ENCODE measurements around the gene BMPR1A. TPM values are rescaled to one million over a fixed set of nuclear protein-coding genes. Genes with fewer than 3 reads are reported as not detected.

The BMPR1A gene
- polyA plus RNA-seq, 3 donors: 0.25 to 0.67 (median 0.61) TPM

- H3K4me1 Mint-ChIP-seq: peaks cover 19% of the 10 kb centered on the region
Observed at GRCh38 chr10:86759073-86759672, 2.8 kb downstream of the BMPR1A start.

GRCh38 chr10:86763404-86763803 lies 7.0 kb downstream of the BMPR1A start:
- Histone ChIP-seq H3K27me3 (ENCODE audit: control insufficient read depth in 2 of 2, insufficient read depth in 2 of 2, low read length in 2 of 2) (peaks cover 28 to 37% of the 10 kb centered on the region in 2 donors), H2AFZ (ENCODE audit: insufficient read depth, low read depth, low read length, poor library complexity, severe bottlenecking) (no peak overlapping the region), H3K9me3 (replicated peaks in 1 of 2; ENCODE audit: control insufficient read depth in 1 of 2, insufficient read depth in 1 of 2, low read length in 2 of 2) (no peaks in the 10 kb centered on the region), H3K4me2 (replicated peaks; ENCODE audit: extremely low read depth, low read length, poor library complexity, severe bottlenecking) (no peak overlapping the region), H3K36me3 (replicated peaks in 1 of 2; ENCODE audit: control insufficient read depth in 1 of 2, insufficient read depth in 2 of 2, low read length in 2 of 2) (no peaks in the 10 kb centered on the region), H3K4me1 (ENCODE audit: control insufficient read depth in 1 of 2, insufficient read depth in 2 of 2, low read length in 2 of 2) (no peaks in the 10 kb centered on the region), H3K9ac (ENCODE audit: insufficient read depth, low read length, poor library complexity, severe bottlenecking) (no peak overlapping the region), H3K27ac (ENCODE audit: low read depth in 1 of 2, low read length in 2 of 2) (no peak overlapping the region), H3K79me2 (ENCODE audit: insufficient read depth, low read length) (no peaks in the 10 kb centered on the region), H3K4me3 (replicated peaks in 1 of 3; ENCODE audit: low read depth in 2 of 3, low read length in 3 of 3) (no peak overlapping the region), H4K20me1 (ENCODE audit: insufficient read depth, low read length) (no peaks in the 10 kb centered on the region)
- intact Hi-C loops (cut with micrococcal nuclease): no loop called here
- Mint-ChIP-seq H3K27ac (no peak overlapping the region), H3K27me3 (ENCODE audit: low read depth in 3 of 3) (peaks cover 50 to 73% (median 50%) of the 10 kb centered on the region in 3 donors), H3K4me3 (no peak overlapping the region), H3K36me3 (peaks cover 0 to 2% of the 10 kb centered on the region in 2 donors), H3K4me1 (peaks cover 8% of the 10 kb centered on the region), H3K9me3 (peaks cover 0 to 5% (median 1%) of the 10 kb centered on the region in 7 donors)
- no peak for TF ChIP-seq CTCF (IDR thresholded peaks at IDR 0.05)
- no peak for DNase-seq
- 95% methylated on average over 3 of the region's 5 CpGs for WGBS (ENCODE audit: insufficient coverage)

More at GRCh38 chr10:86759073-86759672, 2.8 kb downstream of the BMPR1A start:
- Mint-ChIP-seq H3K27ac (no peak overlapping the region), H3K36me3 (peaks cover 2 to 8% of the 10 kb centered on the region in 2 donors), H3K4me3 (peak overlapping the region in 1 of 2 donors; percentile 83), H3K27me3 (ENCODE audit: low read depth in 3 of 3) (peaks cover 64 to 85% (median 76%) of the 10 kb centered on the region in 3 donors), H3K9me3 (peaks cover 0 to 18% (median 8%) of the 10 kb centered on the region in 7 donors)
- H3K36me3 ChIP-seq (replicated peaks in 1 of 2; ENCODE audit: control insufficient read depth in 1 of 2, insufficient read depth in 2 of 2, low read length in 2 of 2): no peaks in the 10 kb centered on the region
- no peak overlapping the region for H2AFZ ChIP-seq (ENCODE audit: insufficient read depth, low read depth, low read length, poor library complexity, severe bottlenecking)
- no peak overlapping the region for H3K4me3 ChIP-seq (replicated peaks in 1 of 3; ENCODE audit: low read depth in 2 of 3, low read length in 3 of 3)
- no peak for DNase-seq
- intact Hi-C loops (cut with micrococcal nuclease): no loop called here
- H3K9ac ChIP-seq (ENCODE audit: insufficient read depth, low read length, poor library complexity, severe bottlenecking): no peak overlapping the region
- H3K27me3 ChIP-seq (ENCODE audit: control insufficient read depth in 2 of 2, insufficient read depth in 2 of 2, low read length in 2 of 2): peaks cover 57 to 71% of the 10 kb centered on the region in 2 donors
- H3K79me2 ChIP-seq (ENCODE audit: insufficient read depth, low read length): no peaks in the 10 kb centered on the region
- H3K4me1 ChIP-seq (ENCODE audit: control insufficient read depth in 1 of 2, insufficient read depth in 2 of 2, low read length in 2 of 2): peaks cover 13 to 17% of the 10 kb centered on the region in 2 donors
- peaks cover 3 to 7% of the 10 kb centered on the region in 2 donors for H3K9me3 ChIP-seq (replicated peaks in 1 of 2; ENCODE audit: control insufficient read depth in 1 of 2, insufficient read depth in 1 of 2, low read length in 2 of 2)
- no CpG with 5 or more reads among the region's 3 CpGs for WGBS (ENCODE audit: insufficient coverage)
- no peak overlapping the region for H3K27ac ChIP-seq (ENCODE audit: low read depth in 1 of 2, low read length in 2 of 2)
- no peak overlapping the region for H3K4me2 ChIP-seq (replicated peaks; ENCODE audit: extremely low read depth, low read length, poor library complexity, severe bottlenecking)
- H4K20me1 ChIP-seq (ENCODE audit: insufficient read depth, low read length): no peaks in the 10 kb centered on the region
- TF ChIP-seq CTCF (IDR thresholded peaks at IDR 0.05): no peak

Data from CD14-positive monocyte (primary cell).